Kidney (tissue), 14 donors: ENCODE data around the gene TRPM2. TPM values are rescaled to one million over a fixed set of nuclear protein-coding genes. Genes with fewer than 3 reads are reported as not detected.

Source experiments
- DNase-seq, 5 donors: peaks; one replicate each; pipeline ENCODE4 v3.0.0-alpha.2; 2013 to 2020
- FAIRE-seq: peaks from 2 replicates; lab custom pipeline; 2012; peaks lifted over from hg19 to GRCh38; lab: Jason Lieb, UNC
- H3K27ac ChIP-seq, 2 donors: one replicate each; pipeline ENCODE4 v1.7.0; 2013; ENCODE audit warnings: low read depth in 2 of 2, low read length in 2 of 2, inconsistent platforms in 1 of 2
- H3K27me3 ChIP-seq: one replicate; pipeline ENCODE4 v1.7.1; 2013; ENCODE audit warnings: low read length, inconsistent platforms; ENCODE audit not compliant: control insufficient read depth, insufficient read depth
- H3K36me3 ChIP-seq, 3 donors: one replicate each; pipeline versions ENCODE4 v1.7.0 to v1.7.1; 2013; ENCODE audit warnings: low read length in 3 of 3, control low read depth in 1 of 3, inconsistent platforms in 1 of 3; ENCODE audit not compliant: insufficient read depth in 3 of 3, control insufficient read depth in 2 of 3
- H3K4me1 ChIP-seq, 3 donors: one replicate each; pipeline versions ENCODE4 v1.7.0 to v1.7.1; 2013; ENCODE audit warnings: low read length in 3 of 3, inconsistent platforms in 1 of 3, low read depth in 1 of 3; ENCODE audit not compliant: control insufficient read depth in 2 of 3, insufficient read depth in 2 of 3
- H3K4me3 ChIP-seq, 3 donors: one replicate each; pipeline versions ENCODE4 v1.7.0 to v1.8.1; 2013; ENCODE audit warnings: low read length in 3 of 3, control low read depth in 1 of 3, inconsistent platforms in 1 of 3
- H3K9ac ChIP-seq, 3 donors: one replicate each; pipeline versions ENCODE4 v1.7.0 to v1.7.1; 2013; ENCODE audit warnings: low read length in 3 of 3, control low read depth in 1 of 3, inconsistent platforms in 1 of 3
- H3K9me3 ChIP-seq, 3 donors: one replicate each; pipeline versions ENCODE4 v1.7.0 to v1.7.1; 2013; ENCODE audit warnings: low read length in 3 of 3, control low read depth in 1 of 3, inconsistent platforms in 1 of 3; ENCODE audit not compliant: control insufficient read depth in 2 of 3, insufficient read depth in 1 of 3
- intact Hi-C: fragments of 100-400 bp; cut with DNase I; formaldehyde crosslinking; loops from one replicate; pipeline ENCODE4 v1.11.1; 2022
- polyA plus RNA-seq: library from polyadenylated mRNA; stranded (reverse); fragments of 350-450 nt; fragmentation: Illumina TruSeq; extraction: RNeasy Lipid Tissue Mini Kit (QIAGEN cat#74804); gene quantifications from one replicate; pipeline ENCODE4 v1.2.3, GENCODE V29; 2014; ENCODE audit warnings: low read depth, low replicate concordance; ENCODE audit not compliant: insufficient read depth
- total RNA-seq: library from RNA; stranded (reverse); fragmentation: NEBNext Ultra II Directional; extraction: Animal tissue kit (Norgen Biotek cat#: 25700); gene quantifications from one replicate; pipeline ENCODE4 v1.2.1, GENCODE V29; 2021
- TF ChIP-seq, protein P1 (sequence below): IDR thresholded peaks from 3 replicates; pipeline ENCODE4 v1.5.1; 2012; ENCODE audit warnings: mild to moderate bottlenecking, moderate library complexity, borderline replicate concordance; ENCODE audit not compliant: insufficient read depth; ENCODE audit errors: extremely low read depth
- donor health status: control.
- donor health status: control.
- donor health status: control.
- donor health status: control.
- donor health status: control.
- donor health status: DM: yes; HTN: yes; CAD: no.
- donor health status: Normal renal cell carcinoma (clear cell type).

TRPM2 gene
- total and polyA plus RNA-seq, 2 donors from 2014 or later, result 2.0 to 11.5 TPM

DNA sequence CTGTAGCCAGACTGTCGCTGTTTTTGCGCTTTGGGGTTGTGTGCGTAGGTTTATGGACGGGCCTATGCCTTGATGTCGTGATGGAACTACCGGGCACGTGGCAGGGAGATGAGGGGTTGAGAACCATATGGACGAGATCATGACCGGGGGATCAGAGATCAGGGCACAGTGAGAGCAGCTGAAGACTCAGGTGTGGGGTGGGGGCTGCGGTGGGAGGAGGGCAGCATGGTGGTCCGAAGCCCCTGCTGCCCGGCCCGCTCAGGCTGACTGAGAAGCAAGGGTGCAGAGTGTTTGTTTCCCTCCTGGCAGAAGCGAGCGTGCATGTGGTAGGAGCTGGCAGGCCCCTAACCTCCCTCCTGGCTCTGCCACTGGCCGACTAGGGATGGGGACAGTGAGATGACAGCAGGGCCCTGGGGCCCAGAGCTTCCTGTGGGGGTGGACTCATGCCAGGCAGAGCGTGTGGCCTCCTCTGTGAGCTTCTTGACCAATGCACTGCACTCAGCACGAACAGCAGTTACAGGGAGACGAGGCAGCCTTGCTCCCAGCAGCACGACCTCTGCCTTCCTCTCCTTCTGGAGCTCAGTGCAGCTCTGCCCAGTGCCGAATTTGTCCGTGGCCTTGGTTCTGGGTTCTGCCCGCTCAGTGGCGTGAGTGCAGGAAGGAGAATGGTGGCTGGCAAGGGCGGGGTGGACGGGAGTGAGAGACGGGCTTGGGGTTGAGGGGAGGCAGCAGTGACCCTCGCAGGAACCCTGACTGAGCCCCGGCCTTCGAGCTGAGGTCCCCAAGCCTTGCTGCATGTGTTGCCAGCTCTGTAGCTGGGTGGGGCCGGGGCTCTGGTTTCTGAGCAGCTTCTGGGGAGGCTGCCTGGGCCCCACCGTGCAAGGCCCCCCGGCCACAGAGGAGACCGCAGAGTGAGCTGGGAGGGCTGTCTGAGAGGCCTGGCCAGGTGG is 79.7 kb downstream of the TRPM2 start:
- intact Hi-C loops, result no loop called here
- TF ChIP-seq, protein P1, sequence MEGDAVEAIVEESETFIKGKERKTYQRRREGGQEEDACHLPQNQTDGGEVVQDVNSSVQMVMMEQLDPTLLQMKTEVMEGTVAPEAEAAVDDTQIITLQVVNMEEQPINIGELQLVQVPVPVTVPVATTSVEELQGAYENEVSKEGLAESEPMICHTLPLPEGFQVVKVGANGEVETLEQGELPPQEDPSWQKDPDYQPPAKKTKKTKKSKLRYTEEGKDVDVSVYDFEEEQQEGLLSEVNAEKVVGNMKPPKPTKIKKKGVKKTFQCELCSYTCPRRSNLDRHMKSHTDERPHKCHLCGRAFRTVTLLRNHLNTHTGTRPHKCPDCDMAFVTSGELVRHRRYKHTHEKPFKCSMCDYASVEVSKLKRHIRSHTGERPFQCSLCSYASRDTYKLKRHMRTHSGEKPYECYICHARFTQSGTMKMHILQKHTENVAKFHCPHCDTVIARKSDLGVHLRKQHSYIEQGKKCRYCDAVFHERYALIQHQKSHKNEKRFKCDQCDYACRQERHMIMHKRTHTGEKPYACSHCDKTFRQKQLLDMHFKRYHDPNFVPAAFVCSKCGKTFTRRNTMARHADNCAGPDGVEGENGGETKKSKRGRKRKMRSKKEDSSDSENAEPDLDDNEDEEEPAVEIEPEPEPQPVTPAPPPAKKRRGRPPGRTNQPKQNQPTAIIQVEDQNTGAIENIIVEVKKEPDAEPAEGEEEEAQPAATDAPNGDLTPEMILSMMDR, result no peak
- DNase-seq, result peak in 3 of 5 donors; percentile 4 to 65 (median 16)

DNA sequence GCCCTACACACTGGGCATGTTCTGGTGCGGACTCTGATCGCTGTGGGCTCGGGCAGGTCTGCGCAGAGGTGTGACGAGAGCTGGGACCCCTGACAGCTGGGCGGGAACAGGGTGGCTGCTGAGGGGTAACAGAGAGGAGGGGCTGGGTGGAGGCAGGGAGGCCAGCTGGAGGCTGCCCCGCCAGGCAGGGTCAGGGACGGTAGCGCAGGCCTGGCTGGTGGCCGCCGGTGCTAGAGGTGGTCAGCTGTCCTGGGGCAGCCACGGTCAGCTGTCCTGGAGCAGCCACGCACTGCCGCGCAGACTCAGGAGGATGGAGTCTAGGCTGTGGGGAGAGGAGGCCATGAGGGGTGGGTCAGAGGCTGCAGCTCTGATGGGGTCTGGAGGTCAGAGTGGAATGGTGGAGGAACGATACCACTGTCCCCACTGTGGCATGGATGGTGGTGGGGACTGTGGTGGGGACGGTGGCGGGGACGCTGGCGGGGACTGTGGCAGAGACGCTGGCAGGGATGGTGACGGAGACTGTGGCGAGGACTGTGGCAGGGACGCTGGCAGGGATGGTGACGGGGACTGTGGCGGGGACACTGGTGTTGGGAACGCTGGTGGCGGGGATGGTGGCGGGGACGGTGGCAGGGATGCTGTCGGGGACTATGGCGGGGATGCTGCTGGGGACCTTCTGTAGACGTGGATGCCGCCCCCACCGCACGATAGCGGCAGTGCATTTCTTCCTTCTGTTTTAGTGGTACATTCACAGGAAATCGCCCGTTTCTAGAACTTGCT is 80.6 kb downstream of the TRPM2 start:
- Histone ChIP-seq H3K4me3 (no peak overlapping the region), H3K27ac (no peak overlapping the region), H3K4me1 (no peaks in the 10 kb centered on the region), H3K9me3 (peaks cover 0 to 4% (median 0%) of the 10 kb centered on the region in 3 donors), H3K36me3 (no peaks in the 10 kb centered on the region), H3K27me3 (no peaks in the 10 kb centered on the region), H3K9ac (no peak overlapping the region)
- DNase-seq (peak in 3 of 5 donors; percentile 2 to 69 (median 15)), FAIRE-seq (no peak)
- TF ChIP-seq, protein P1, result no peak
- intact Hi-C loops, result no loop called here

More for the DNA sequence above, 79.7 kb downstream of the TRPM2 start:
- Histone ChIP-seq H3K4me3 (no peak overlapping the region), H3K27ac (no peak overlapping the region), H3K9ac (no peak overlapping the region), H3K4me1 (no peaks in the 10 kb centered on the region), H3K36me3 (no peaks in the 10 kb centered on the region), H3K27me3 (no peaks in the 10 kb centered on the region), H3K9me3 (peaks cover 0 to 4% (median 0%) of the 10 kb centered on the region in 3 donors)
- no peak for FAIRE-seq

DNA sequence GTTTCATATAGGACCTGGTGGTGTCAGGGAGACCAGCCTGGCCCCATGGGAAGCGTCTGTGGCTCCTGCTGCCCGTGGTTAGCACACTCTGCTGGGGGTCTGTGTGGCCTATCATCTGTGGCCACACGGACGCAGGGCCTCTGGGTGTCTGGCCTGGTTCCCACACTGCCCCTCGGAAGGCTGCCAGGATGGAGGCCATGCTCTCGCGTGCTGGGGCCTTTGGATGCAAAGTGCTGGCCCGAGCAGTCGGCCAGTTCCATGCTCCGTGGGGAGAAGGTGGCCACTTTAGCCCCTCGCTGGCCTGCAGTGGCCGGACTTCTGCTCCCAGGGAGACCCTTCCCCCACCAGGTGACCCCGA is 81.1 kb downstream of the TRPM2 start:
- H3K27me3 ChIP-seq, result no peaks in the 10 kb centered on the region
- peak in 2 of 5 donors; percentile 14 to 70 for DNase-seq
- H3K9ac ChIP-seq, result no peak overlapping the region
- H3K4me3 ChIP-seq, result no peak overlapping the region
- H3K27ac ChIP-seq, result no peak overlapping the region
- intact Hi-C loops, result no loop called here
- no peaks in the 10 kb centered on the region for H3K4me1 ChIP-seq
- H3K9me3 ChIP-seq, result peaks cover 0 to 4% (median 0%) of the 10 kb centered on the region in 3 donors
- no peak for FAIRE-seq
- no peaks in the 10 kb centered on the region for H3K36me3 ChIP-seq
- TF ChIP-seq, protein P1, result no peak
